Loucy (cell line): ENCODE data around the gene PTPRN2.

Experiments
- H2AFZ ChIP-seq: fragments of 200-600 bp; sonication (generic); 2 replicates; pipeline ENCODE4 v1.6.0; 2016; ENCODE audit warnings: antibody characterized with exemption, mild to moderate bottlenecking, low read length, moderate library complexity
- H3F3A ChIP-seq: fragments of 200-600 bp; 2 replicates; pipeline ENCODE4 v1.6.0; 2016; ENCODE audit warnings: antibody characterized with exemption, low read depth, mild to moderate bottlenecking
- H3K27me3 ChIP-seq: fragments of 200-600 bp; sonication (generic); 2 replicates; pipeline ENCODE4 v1.6.1; 2014; ENCODE audit warnings: low read length, mild to moderate bottlenecking; ENCODE audit not compliant: insufficient read depth, poor library complexity, severe bottlenecking
- H3K36me3 ChIP-seq: fragments of 200-600 bp; sonication (generic); 2 replicates; pipeline ENCODE4 v1.6.1; 2016; ENCODE audit warnings: low read length; ENCODE audit not compliant: insufficient read depth
- H3K4me1 ChIP-seq: fragments of 200-600 bp; sonication (generic); 2 replicates; pipeline ENCODE4 v1.5.1; 2014; ENCODE audit warnings: low read length, mild to moderate bottlenecking; ENCODE audit not compliant: insufficient read depth, poor library complexity, severe bottlenecking
- H3K4me2 ChIP-seq: fragments of 200-600 bp; sonication (generic); 2 replicates; pipeline ENCODE4 v1.6.0; 2014; ENCODE audit warnings: antibody characterized with exemption, low read length, low read depth, mild to moderate bottlenecking; ENCODE audit not compliant: poor library complexity, severe bottlenecking
- H3K4me3 ChIP-seq: fragments of 200-600 bp; sonication (generic); 2 replicates; pipeline ENCODE4 v1.5.1; 2014; ENCODE audit warnings: low read length, mild to moderate bottlenecking, mixed read lengths; ENCODE audit not compliant: poor library complexity, severe bottlenecking
- H3K79me2 ChIP-seq: fragments of 200-600 bp; sonication (generic); 2 replicates; pipeline ENCODE4 v1.6.1; 2014; ENCODE audit warnings: low read length; ENCODE audit not compliant: insufficient read depth
- H3K9ac ChIP-seq: fragments of 200-600 bp; sonication (generic); 2 replicates; pipeline ENCODE4 v1.6.0; 2014; ENCODE audit warnings: mild to moderate bottlenecking, low read depth, low read length, moderate library complexity; ENCODE audit not compliant: poor library complexity, severe bottlenecking
- H3K9me2 ChIP-seq: fragments of 200-600 bp; sonication (generic); replicated peaks from 2 replicates; pipeline ENCODE4 v1.6.1; 2016; ENCODE audit warnings: low read depth, low read length, mixed read lengths
- H3K9me3 ChIP-seq: fragments of 200-600 bp; sonication (generic); 2 replicates; pipeline ENCODE4 v1.6.1; 2014; ENCODE audit warnings: mild to moderate bottlenecking, antibody characterized with exemption, low read length, low read depth; ENCODE audit not compliant: insufficient read depth
- H4K20me1 ChIP-seq: fragments of 200-600 bp; sonication (generic); 2 replicates; pipeline ENCODE4 v1.6.0; 2014; ENCODE audit warnings: antibody characterized with exemption, low read length, mild to moderate bottlenecking; ENCODE audit not compliant: insufficient read depth, poor library complexity, severe bottlenecking
- EZH2phosphoT487 ChIP-seq: fragments of 200-600 bp; IDR thresholded peaks from 2 replicates; pipeline ENCODE4 v1.6.1; 2018; ENCODE audit warnings: antibody characterized with exemption, mild to moderate bottlenecking, moderate library complexity, borderline replicate concordance
- TF ChIP-seq, protein P1 (sequence below): fragments of 200-600 bp; sonication (generic); conservative IDR thresholded peaks from 2 replicates; pipeline ENCODE4 v1.5.1; 2014; ENCODE audit warnings: mild to moderate bottlenecking, antibody characterized with exemption, low read length

PTPRN2 gene

DNA sequence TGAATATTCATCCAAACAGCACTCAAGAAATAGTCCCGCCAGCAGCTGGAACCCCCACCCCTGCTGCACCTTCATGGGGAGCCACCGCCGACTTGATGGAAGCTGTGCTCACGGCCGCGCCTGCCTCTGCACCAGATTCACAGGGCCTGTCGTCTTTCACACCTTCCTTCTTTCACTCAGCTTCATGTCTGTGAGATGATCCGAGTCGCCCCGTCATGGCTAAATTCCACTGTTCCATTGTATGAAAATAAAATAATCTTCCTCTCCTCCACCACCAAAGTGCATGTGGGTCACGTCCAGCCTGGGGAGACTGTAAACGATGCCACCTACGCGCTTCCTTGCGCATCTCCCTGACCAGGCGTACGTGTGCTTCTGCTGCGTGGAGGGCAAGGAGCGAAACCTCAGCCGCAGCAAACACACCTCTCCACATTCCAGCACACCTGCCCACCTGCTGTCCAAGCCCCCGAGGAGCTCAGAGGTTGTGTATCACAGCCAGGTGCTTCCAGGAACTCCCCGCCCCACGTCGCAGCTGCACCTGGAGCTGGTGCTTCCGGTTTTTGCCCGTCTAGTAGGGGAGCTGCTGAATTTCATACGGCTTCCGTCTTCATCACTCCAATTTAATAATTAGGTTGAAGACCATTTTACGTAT, 137.0 kb downstream of the PTPRN2 start:
- Histone ChIP-seq H4K20me1 (no peaks in the 10 kb centered on the region), H3F3A (no peaks in the 10 kb centered on the region), H2AFZ (no peak overlapping the region), H3K9me2 (no peaks in the 10 kb centered on the region), H3K4me3 (no peak overlapping the region), H3K4me2 (no peak overlapping the region), H3K4me1 (no peaks in the 10 kb centered on the region), H3K9me3 (peaks cover 24% of the 10 kb centered on the region; the same call in 1 of the 2 replicates), H3K36me3 (no peaks in the 10 kb centered on the region), H3K9ac (no peak overlapping the region), H3K79me2 (no peaks in the 10 kb centered on the region), H3K27me3 (no peaks in the 10 kb centered on the region)
- TF ChIP-seq, protein P1, sequence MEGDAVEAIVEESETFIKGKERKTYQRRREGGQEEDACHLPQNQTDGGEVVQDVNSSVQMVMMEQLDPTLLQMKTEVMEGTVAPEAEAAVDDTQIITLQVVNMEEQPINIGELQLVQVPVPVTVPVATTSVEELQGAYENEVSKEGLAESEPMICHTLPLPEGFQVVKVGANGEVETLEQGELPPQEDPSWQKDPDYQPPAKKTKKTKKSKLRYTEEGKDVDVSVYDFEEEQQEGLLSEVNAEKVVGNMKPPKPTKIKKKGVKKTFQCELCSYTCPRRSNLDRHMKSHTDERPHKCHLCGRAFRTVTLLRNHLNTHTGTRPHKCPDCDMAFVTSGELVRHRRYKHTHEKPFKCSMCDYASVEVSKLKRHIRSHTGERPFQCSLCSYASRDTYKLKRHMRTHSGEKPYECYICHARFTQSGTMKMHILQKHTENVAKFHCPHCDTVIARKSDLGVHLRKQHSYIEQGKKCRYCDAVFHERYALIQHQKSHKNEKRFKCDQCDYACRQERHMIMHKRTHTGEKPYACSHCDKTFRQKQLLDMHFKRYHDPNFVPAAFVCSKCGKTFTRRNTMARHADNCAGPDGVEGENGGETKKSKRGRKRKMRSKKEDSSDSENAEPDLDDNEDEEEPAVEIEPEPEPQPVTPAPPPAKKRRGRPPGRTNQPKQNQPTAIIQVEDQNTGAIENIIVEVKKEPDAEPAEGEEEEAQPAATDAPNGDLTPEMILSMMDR = no peak
- no peak for TF ChIP-seq EZH2phosphoT487

DNA sequence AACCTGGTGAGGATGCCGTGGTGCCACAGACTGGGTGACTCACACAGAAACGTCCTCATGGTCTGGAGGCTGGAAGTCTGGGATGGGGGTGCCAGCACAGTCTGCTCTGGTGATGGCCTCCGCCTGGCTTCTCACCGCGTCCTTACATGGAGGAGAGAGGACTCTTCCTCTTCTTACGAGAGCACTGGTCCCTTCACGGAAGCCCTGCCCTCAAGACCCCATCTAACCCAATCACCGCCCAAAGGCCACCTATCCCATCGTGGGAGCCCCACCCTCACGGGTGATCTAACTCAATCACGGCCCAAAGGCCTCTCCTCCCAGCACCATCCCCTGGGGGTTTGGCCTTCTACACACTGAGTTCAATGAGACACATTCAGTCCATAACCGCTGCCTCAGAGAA, 137.7 kb downstream of the PTPRN2 start:
- no peak overlapping the region for H2AFZ ChIP-seq
- no peaks in the 10 kb centered on the region for H3K9me2 ChIP-seq
- TF ChIP-seq, protein P1 = no peak
- TF ChIP-seq EZH2phosphoT487 = no peak
- H3K9me3 ChIP-seq = peaks cover 24% of the 10 kb centered on the region; the same call in 1 of the 2 replicates
- H3K9ac ChIP-seq = no peak overlapping the region
- no peak overlapping the region for H3K4me3 ChIP-seq
- H3K4me1 ChIP-seq = no peaks in the 10 kb centered on the region
- H3K27me3 ChIP-seq = no peaks in the 10 kb centered on the region
- H3K36me3 ChIP-seq = no peaks in the 10 kb centered on the region
- H3K79me2 ChIP-seq = no peaks in the 10 kb centered on the region
- no peaks in the 10 kb centered on the region for H4K20me1 ChIP-seq
- no peaks in the 10 kb centered on the region for H3F3A ChIP-seq
- no peak overlapping the region for H3K4me2 ChIP-seq

DNA sequence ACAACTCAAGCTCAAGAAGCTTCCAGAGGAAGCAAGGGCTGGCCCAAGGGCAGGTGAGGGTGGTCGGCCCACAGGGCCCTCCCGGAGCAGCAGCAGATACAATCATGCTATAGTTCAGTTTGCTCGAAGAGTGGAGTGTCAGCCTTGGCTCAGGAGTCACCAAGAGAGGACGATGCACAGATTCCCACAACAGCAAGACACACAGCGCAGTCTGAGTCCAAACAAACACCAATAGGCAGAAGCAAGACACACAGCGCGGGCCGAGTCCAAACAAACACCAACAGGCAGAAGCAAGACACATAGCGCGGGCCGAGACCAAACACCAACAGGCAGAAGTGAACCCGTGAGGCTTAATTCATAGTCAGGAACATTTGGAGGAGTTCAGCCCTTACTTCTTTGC, 138.4 kb downstream of the PTPRN2 start:
- Histone ChIP-seq H3K4me3 (no peak overlapping the region), H3K9ac (no peak overlapping the region), H4K20me1 (no peaks in the 10 kb centered on the region), H2AFZ (no peak overlapping the region), H3F3A (no peaks in the 10 kb centered on the region), H3K9me2 (no peaks in the 10 kb centered on the region), H3K4me2 (no peak overlapping the region), H3K79me2 (no peaks in the 10 kb centered on the region), H3K4me1 (no peaks in the 10 kb centered on the region), H3K36me3 (no peaks in the 10 kb centered on the region), H3K27me3 (no peaks in the 10 kb centered on the region), H3K9me3 (peaks cover 25% of the 10 kb centered on the region; the same call in 1 of the 2 replicates)
- TF ChIP-seq EZH2phosphoT487 = no peak
- TF ChIP-seq, protein P1 = no peak
